CD4-positive, alpha-beta T cell treated with Interferon alpha-2 for 1 hour (primary cell): ENCODE results near the gene TRPM6.
A peak's percentile ranks its signal among the peaks of the same experiment; 100 is the strongest.

Experiments
- DNase-seq, 2 donors: peaks; one replicate each; pipeline ENCODE4 v3.0.0-alpha.2; 2020 to 2022

The TRPM6 gene

DNA sequence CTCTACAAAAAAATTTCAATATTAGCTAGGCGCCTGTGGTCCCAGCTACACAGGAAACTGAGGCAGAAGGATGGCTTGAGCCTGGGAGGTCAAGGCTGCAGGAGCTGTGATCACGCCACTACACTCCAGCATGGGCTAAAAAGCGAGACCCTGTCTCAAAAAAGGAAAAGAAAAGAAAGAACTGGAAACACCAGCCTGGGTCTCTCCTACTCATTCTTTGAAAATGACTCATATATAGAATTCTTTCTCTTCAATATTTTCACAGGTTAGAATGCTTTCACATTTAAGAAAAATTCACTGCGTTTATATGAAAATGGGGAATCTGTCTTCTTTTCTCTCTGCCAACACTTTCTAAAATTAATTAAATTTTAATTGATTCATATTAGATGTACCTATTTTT, 115.6 kb downstream of the TRPM6 start:
- no peak for DNase-seq

DNA sequence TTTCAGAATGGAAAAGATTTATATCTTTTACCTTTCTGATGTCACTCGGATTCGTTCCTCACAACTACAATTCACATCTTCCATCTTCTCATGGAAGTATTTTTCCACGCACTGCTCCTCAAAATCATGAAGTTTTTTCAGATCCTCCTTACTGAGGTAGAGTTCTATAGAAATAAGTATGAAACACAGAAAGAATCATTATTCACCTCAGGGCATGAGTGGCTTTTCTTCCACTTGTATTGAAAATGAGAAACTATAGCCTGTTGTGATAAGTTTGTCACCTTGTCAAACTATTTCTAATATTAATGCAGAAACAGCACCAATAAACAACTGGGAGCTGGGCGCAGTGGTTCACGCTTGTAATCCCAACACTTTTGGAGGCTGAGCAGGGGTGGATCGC, 116.0 kb downstream of the TRPM6 start:
- no peak for DNase-seq

GRCh38 chr9:74771262-74771585, 116.5 kb downstream of the TRPM6 start:
- DNase-seq, result no peak

DNA sequence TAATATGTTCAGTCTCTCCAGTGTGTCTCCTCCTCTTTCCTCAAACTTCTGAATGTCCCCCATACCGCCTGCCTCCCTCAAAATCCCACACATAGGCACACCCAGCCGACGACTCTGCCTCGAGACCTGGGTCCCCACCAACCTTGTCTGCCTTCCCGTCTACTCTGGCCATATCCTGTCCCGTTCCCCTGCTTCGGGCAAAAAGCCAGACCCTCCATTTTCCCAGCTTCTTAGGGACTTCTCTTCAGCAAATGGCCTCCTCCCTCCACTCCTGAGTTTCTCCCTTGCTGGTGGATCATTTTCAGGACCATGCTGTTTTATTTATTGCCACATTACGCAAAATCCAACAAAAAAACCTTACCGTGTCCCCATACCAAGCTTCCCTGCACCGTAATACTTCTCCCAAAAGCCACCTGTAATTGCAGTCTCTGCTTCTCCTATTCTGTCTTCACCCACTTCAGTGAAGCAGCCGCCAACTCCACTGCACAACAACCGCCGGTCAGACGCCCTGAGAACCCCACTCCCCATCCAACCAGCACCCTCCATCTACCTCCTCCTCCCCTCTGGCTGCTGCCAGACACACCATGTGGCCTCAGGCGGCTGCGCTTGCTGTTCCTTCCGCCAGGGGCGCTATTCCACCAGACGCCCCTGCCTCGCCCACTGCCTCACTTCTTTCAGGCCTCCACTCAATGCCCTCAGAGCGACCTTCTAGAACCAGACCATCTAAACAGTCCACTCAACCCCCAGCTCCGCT, 117.0 kb downstream of the TRPM6 start:
- peak; percentile 18 to 44 for DNase-seq

DNA sequence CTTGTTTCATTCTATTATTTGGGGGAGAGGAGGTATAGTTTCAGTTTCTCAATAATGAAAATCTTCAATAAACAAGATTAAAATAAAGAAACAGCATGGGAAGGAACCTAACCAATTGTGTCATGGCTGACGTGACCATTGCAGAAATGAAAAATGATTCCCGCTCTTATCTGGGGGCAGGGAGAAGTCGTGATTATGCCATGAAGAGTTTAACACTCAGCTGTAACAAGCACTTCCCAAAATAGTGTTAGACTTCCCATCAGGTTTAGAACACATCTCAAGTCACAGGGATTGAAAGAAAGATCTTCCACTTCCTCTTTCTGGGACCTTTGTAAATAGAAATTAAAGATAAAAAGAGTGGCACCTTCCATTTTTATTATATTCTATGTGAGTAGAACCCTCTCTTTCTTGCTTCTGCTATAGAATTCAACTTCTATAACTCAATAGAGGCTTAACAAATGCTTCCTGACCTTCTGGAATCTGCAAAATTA, 122.2 kb downstream of the TRPM6 start:
- DNase-seq, result no peak

GRCh38 chr9:74762950-74763349, 124.8 kb downstream of the TRPM6 start:
- no peak for DNase-seq

DNA sequence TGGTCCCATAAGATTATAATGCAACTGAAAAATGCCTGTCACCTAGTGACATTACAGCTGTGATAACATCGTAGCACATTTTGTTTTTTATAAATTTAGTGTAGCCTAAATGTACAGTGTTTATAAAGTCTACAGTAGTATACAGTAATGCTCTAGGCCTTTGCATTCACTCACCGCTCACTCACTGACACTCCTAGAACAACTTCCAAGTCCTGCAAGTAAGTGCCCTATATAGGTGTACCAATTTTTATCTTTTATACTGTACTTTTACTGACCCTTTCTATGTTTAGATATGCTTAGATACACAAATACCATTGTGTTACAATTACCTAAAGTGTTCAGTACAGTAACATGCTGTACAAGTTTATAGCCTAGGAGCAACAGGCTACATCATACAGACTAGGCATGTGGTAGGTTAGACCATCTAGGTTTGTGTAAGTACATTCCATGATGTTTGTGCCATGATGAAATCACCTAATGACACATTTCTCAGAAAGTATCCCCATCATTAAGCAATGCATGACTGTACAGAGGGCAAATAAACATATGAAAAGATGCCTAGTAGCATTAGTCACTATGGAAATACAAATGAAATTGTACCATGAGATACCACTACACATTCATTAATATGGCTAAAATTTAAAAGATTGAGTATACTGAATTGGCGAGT, 127.6 kb downstream of the TRPM6 start:
- no peak for DNase-seq

- no peak for DNase-seq
These were observed 131.7 kb downstream of the TRPM6 start for GRCh38 chr9:74755999-74756398.

- no peak for DNase-seq
These were observed 132.4 kb downstream of the TRPM6 start for GRCh38 chr9:74755355-74755754.

- no peak for DNase-seq
These were observed 134.1 kb downstream of the TRPM6 start for GRCh38 chr9:74753650-74754049.

DNA sequence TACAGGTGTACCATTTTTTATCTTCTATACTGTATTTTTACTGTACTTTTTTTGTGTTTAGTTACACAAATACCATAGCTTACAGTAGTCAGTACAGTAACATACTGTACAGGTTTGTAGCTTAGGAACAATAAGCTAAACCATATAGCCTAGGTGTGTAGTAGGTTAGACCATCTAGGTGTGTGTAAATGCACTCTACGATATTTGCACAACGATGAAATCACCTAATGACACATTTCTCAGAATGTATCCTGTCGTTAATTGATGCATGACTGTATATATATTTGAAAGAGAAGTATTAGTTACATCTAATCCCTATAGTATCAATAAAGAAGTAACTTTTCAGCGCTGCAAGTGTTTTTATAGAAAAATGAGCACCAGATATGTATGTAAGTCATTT, 138.8 kb downstream of the TRPM6 start:
- DNase-seq, result no peak

DNA sequence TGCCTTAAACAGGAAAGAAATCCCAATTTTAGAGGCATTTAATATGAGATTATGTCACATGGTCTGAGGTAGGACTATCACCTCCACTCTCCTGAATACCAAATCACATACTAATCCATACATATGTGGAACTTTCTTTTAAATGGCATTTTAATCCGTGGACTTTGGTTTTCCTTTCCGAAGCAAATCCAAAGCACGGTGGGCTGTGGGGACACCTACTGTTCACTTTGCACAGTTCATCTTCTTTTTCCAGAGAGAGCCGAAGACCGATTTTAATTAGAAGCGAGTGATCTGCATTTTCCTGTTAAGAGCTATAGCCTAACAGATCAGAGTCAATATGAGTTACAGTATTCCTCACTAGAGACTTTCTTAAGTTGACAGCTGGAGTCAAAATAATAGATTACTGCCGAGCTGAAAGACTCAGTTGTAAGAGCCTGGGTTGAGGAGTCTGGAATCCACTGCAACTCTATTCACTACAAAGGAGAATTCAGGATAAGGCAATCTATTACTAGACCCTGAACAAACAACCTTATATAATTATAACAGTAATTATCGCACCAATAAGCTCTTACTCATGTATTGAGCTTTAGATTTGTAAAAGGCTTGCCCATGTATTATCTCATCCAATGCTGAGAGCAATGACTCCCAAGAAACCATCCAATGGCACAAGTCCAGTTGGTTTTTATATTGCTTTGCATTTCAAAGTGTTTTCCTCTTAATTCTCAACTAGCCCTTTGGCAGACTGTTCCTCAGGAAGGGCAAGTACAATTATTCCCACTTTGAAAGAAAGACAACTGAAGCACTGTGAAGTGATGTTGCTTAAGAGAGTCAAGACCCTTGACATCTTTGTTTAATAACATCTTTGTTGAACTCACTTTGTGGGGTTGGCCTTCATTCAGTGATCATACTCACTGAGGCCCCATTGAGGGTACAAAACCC, 144.7 kb downstream of the TRPM6 start:
- peak in 1 of 2 donors; percentile 4 for DNase-seq

- DNase-seq, result no peak
These were observed 145.4 kb downstream of the TRPM6 start for GRCh38 chr9:74742191-74742790.

DNA sequence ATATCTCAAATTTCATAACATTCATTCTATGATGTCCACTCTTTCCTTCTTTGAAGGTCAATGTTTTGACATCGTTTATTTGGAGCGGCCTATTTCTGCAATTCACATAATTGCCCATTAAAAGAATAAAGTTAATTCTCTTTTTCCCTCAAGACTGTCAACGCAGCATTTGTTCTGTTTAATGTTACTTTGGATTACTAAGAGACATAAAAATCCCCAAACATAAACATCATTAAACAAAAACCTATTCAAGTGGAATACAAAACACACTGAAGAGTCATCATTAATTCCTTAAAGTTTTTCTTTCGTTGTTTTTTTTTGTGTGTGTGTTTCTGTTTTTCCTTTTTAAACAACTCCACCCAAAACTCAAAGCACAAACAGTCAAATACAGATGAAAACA, 151.1 kb downstream of the TRPM6 start:
- DNase-seq, result no peak

- DNase-seq, result no peak
These were observed 152.0 kb downstream of the TRPM6 start for GRCh38 chr9:74735761-74736160.

DNA sequence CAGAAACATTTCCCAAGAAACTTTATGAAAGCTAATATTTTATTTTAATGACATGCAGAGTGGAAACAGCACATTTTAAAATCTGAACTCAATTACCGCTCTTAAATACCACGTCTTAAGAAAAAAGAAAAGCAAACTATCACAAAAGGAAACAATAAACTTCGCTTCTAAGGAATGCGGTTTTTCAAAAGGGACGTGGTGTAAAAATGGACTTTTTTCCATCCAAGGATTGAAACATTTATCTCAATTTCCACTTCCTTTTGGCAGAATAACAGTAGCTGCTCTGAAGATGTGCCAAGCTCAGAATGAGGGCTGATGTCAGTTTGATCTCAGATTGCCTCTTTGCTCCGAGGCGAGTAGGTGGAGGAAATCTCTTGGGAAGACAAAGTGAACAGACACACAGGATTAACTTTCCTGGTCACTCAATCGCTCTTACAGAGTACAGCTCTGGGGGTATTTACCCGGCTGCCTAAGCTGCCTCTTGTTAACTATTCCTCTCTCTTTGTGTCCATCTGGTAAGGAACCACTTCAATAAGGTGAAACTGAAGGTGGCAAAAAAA, 158.5 kb downstream of the TRPM6 start:
- DNase-seq, result no peak

DNA sequence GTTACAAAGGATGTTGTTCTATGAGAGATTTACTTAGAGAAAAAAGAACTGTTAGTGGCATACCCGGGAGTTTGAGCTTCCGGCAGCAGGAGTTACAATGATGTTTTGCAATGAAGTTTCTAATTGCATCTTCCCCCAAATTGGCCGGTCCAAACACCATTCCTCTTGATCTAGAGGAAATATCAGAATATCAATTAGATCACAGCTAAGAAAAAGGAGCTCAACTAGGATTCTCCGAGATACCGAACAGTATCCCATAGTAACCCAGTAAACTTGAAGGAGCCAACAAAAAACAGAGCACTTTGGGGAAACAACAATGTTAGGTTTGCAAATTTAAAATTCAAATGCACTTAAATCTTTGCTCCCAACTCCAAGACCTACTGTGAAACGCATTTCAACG, 159.5 kb downstream of the TRPM6 start:
- DNase-seq, result no peak

DNA sequence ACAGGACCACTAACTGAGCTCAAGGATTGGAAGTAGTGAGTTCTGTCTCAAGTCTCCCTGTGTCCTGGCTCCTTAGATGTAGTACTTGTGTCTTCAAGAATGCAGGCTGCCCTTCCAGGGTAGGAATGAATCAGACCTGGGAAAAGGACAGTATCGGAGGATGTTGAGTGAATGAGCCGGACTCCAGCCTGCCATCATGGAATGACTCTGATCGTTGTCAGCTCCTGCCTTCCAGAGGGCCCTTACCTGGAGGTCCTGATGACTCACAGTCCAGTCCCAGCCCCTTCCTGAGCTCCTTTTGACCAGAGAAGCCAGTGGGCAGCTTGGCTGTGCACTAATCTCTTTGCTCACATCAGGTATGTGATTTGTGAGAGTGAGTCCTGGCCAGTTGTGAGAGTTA, 161.1 kb downstream of the TRPM6 start:
- DNase-seq, result no peak

GRCh38 chr9:74724317-74724716, 163.4 kb downstream of the TRPM6 start:
- DNase-seq, result no peak

GRCh38 chr9:74721696-74722660, 165.7 kb downstream of the TRPM6 start:
- no peak for DNase-seq

DNA sequence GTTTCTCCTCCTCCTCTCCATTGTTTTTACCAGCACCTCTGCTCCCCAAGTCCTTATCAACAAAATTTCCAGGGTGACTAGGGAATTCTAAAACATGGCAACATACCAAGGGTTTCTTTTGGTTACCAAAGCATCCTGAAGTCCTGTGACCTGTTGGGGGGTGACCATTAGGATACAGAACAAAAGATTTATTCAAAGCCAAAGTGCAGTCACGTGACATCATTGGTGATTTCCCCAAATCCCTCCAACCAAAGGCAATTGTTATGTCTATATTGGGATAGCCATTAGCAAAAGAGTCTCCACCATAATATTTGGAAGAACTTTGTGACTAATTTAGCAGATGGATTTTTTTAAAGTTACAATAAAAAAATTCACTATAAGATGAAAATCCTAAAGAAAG, 168.4 kb downstream of the TRPM6 start:
- DNase-seq, result no peak

- no peak for DNase-seq
These were observed 169.0 kb downstream of the TRPM6 start for GRCh38 chr9:74718709-74719108.
